WTC11 (cell line): ENCODE data around the gene CPNE5. TPM values are rescaled to one million over a fixed set of nuclear protein-coding genes. Genes with fewer than 3 reads are reported as not detected.

ENCODE experiments used
- ATAC-seq: fragments of 200-7000 bp; cut with Tn5 transposase; 2 replicates; pipeline ENCODE4 v1.10.0; 2021; ENCODE audit warnings: mild to moderate bottlenecking, moderate library complexity
- CTCF ChIA-PET: fragments of 300-600 bp; sonication (Branson Sonifier 250); formaldehyde crosslinking; loops from one replicate; lab custom pipeline; 2021; ENCODE audit warnings: antibody characterized with exemption; lab: Charles Lee
- POLR2A ChIA-PET: fragments of 350-600 bp; sonication (Branson Sonifier 250); formaldehyde crosslinking; loops from one replicate; lab custom pipeline; 2021; ENCODE audit warnings: antibody characterized with exemption; lab: Charles Lee
- DNase-seq: peaks from one replicate; pipeline ENCODE4 v3.0.0; 2021; ENCODE audit warnings: low spot score
- H3K27ac Mint-ChIP-seq: 2 replicates; pipeline ENCODE4 v1.8.0; 2021; ENCODE audit warnings: mixed read lengths
- H3K27me3 Mint-ChIP-seq: 2 replicates; pipeline ENCODE4 v1.8.0; 2021; ENCODE audit warnings: low read depth, mild to moderate bottlenecking, moderate library complexity, mixed read lengths
- H3K36me3 Mint-ChIP-seq: 2 replicates; pipeline ENCODE4 v1.8.0; 2021; ENCODE audit warnings: mixed read lengths
- H3K4me1 Mint-ChIP-seq: 2 replicates; pipeline ENCODE4 v1.8.0; 2022; ENCODE audit warnings: mixed read lengths
- H3K4me3 Mint-ChIP-seq: 2 replicates; pipeline ENCODE4 v1.8.0; 2021; ENCODE audit warnings: mild to moderate bottlenecking, moderate library complexity, mixed read lengths
- H3K9me3 Mint-ChIP-seq: 2 replicates; pipeline ENCODE4 v1.8.0; 2021; ENCODE audit warnings: mixed read lengths
- FOXK1 ChIP-seq: sonication (generic); formaldehyde crosslinking; IDR thresholded peaks from 2 replicates; pipeline ENCODE4 v1.8.0; 2022; ENCODE audit warnings: mild to moderate bottlenecking, moderate library complexity, missing genetic modification reagents
- GRHL2 ChIP-seq: fragments of 250-450 bp; sonication (Bioruptor Pico); IDR thresholded peaks from 2 replicates; pipeline ENCODE4 v1.8.0; 2022; ENCODE audit warnings: mild to moderate bottlenecking, moderate library complexity; ENCODE audit not compliant: insufficient replicate concordance, severe bottlenecking
- GTF2I ChIP-seq: fragments of 250-450 bp; sonication (Bioruptor Pico); conservative IDR thresholded peaks from 2 replicates; pipeline ENCODE4 v1.4.0; 2021; ENCODE audit warnings: mild to moderate bottlenecking
- RELA ChIP-seq: sonication (generic); formaldehyde crosslinking; IDR thresholded peaks from 2 replicates; pipeline ENCODE4 v1.8.1; 2022; ENCODE audit warnings: missing genetic modification reagents, mild to moderate bottlenecking, borderline replicate concordance
- SMAD3 ChIP-seq: sonication (generic); formaldehyde crosslinking; IDR thresholded peaks from 2 replicates; pipeline ENCODE4 v1.8.0; 2022; ENCODE audit warnings: missing genetic modification reagents, mild to moderate bottlenecking, borderline replicate concordance
- SP1 ChIP-seq: sonication (generic); formaldehyde crosslinking; conservative IDR thresholded peaks from 2 replicates; pipeline ENCODE4 v1.8.1; 2022; ENCODE audit warnings: missing genetic modification reagents
- TP53 ChIP-seq: sonication (generic); formaldehyde crosslinking; IDR thresholded peaks from 2 replicates; pipeline ENCODE4 v1.8.1; 2023; ENCODE audit warnings: mild to moderate bottlenecking, missing genetic modification reagents
- ZBTB21 ChIP-seq: sonication (generic); formaldehyde crosslinking; IDR thresholded peaks from 2 replicates; pipeline ENCODE4 v1.8.1; 2023; ENCODE audit warnings: mild to moderate bottlenecking, missing genetic modification reagents, borderline replicate concordance
- ZNF121 ChIP-seq: sonication (generic); formaldehyde crosslinking; IDR thresholded peaks from 2 replicates; pipeline ENCODE4 v1.8.0; 2023; ENCODE audit warnings: missing genetic modification reagents
- ZNF232 ChIP-seq: sonication (generic); formaldehyde crosslinking; IDR thresholded peaks from 2 replicates; pipeline ENCODE4 v1.8.0; 2022; ENCODE audit warnings: mild to moderate bottlenecking, missing genetic modification reagents
- ZNF263 ChIP-seq: sonication (generic); formaldehyde crosslinking; IDR thresholded peaks from 2 replicates; pipeline ENCODE4 v1.8.1; 2022; ENCODE audit warnings: low read depth, mild to moderate bottlenecking, moderate library complexity, missing genetic modification reagents
- ZNF396 ChIP-seq: fragments of 250-450 bp; sonication (Bioruptor Pico); IDR thresholded peaks from 2 replicates; pipeline ENCODE4 v1.8.0; 2021; ENCODE audit warnings: mild to moderate bottlenecking, moderate library complexity, borderline replicate concordance
- ZNF416 ChIP-seq: fragments of 250-450 bp; sonication (Bioruptor Pico); IDR thresholded peaks from 2 replicates; pipeline ENCODE4 v1.9.0; 2021; ENCODE audit warnings: mild to moderate bottlenecking, inconsistent platforms
- total RNA-seq: library from RNA; stranded (reverse); gene quantifications from 3 replicates; pipeline ENCODE4 v1.2.3, GENCODE V29; 2021
- TF ChIP-seq, protein P1 (sequence below): sonication (generic); formaldehyde crosslinking; IDR thresholded peaks from 2 replicates; pipeline ENCODE4 v1.8.1; 2022; ENCODE audit warnings: mild to moderate bottlenecking, moderate library complexity, missing genetic modification reagents
- TF ChIP-seq, protein P2 (sequence below): sonication (generic); formaldehyde crosslinking; IDR thresholded peaks from 2 replicates; pipeline ENCODE4 v1.8.0; 2022; ENCODE audit warnings: mild to moderate bottlenecking, missing genetic modification reagents
- TF ChIP-seq, protein P3 (sequence below): sonication (generic); formaldehyde crosslinking; IDR thresholded peaks from 2 replicates; pipeline ENCODE4 v1.8.0; 2023; ENCODE audit warnings: mild to moderate bottlenecking, missing genetic modification reagents
- TF ChIP-seq, protein P4 (sequence below): fragments of 250-450 bp; sonication (Bioruptor Pico); IDR thresholded peaks from 2 replicates; pipeline ENCODE4 v1.9.0; 2021; ENCODE audit warnings: mild to moderate bottlenecking
- TF ChIP-seq, protein P5 (sequence below): sonication (generic); formaldehyde crosslinking; IDR thresholded peaks from 2 replicates; pipeline ENCODE4 v1.8.1; 2023; ENCODE audit warnings: mild to moderate bottlenecking, missing genetic modification reagents

CPNE5 gene
- total RNA-seq, 1 experiment from 2014 or later = 0.44 TPM

DNA sequence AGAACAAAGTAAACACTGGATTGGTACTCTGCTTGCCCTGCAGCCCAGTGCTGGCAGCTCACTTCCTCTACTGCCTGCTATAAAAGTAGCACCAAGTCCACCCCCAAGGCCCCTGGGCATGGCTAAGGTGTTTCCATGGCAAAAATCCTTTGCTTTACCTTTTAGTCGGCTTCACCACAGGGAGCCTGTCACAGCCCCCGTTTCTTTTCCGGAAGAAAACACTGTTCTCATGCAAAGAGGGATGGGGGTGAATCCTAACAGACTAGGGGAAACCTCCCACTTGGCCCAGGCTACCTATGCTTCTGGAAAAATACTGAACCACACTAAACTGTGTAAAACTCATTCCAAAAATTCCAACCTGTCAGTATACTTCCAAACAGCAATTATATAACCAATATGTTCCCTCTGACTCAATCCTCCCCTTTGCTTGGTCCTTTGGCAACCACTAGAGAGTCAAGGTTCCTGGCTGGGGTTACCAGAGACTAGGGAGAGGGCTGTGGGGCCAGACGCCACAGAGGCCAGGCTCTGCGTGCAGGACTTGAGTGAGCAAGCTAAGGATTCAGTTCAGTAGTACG is 19.2 kb upstream of the CPNE5 start:
- CTCF ChIA-PET = interaction anchor here (0.6 to 1.5 kb wide), 5 partner anchors 16 to 93 kb away, joined by 3 to 5 read pairs (median 3); partner anchors contain the start of gene PPIL1
- ATAC-seq (peak; percentile 87), DNase-seq (peak; percentile 71)
- Mint-ChIP-seq H3K4me1 (peaks cover 27% of the 10 kb centered on the region), H3K27me3 (no peaks in the 10 kb centered on the region), H3K36me3 (peaks cover 75% of the 10 kb centered on the region), H3K9me3 (no peaks in the 10 kb centered on the region), H3K27ac (peak overlapping the region; percentile 95), H3K4me3 (no peak overlapping the region)
- POLR2A ChIA-PET = no interaction called here
- 0 out of 2 replicates have a peak, but pooled peaks have one; percentile 34 for TF ChIP-seq SMAD3 (CRISPR knock-in tag)
- peak; percentile 93 for TF ChIP-seq ZNF416 (CRISPR knock-in tag)
- TF ChIP-seq, protein P1, sequence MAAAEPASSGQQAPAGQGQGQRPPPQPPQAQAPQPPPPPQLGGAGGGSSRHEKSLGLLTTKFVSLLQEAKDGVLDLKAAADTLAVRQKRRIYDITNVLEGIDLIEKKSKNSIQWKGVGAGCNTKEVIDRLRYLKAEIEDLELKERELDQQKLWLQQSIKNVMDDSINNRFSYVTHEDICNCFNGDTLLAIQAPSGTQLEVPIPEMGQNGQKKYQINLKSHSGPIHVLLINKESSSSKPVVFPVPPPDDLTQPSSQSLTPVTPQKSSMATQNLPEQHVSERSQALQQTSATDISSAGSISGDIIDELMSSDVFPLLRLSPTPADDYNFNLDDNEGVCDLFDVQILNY (CRISPR knock-in tag) = no peak
- TF ChIP-seq FOXK1 = no peak

DNA sequence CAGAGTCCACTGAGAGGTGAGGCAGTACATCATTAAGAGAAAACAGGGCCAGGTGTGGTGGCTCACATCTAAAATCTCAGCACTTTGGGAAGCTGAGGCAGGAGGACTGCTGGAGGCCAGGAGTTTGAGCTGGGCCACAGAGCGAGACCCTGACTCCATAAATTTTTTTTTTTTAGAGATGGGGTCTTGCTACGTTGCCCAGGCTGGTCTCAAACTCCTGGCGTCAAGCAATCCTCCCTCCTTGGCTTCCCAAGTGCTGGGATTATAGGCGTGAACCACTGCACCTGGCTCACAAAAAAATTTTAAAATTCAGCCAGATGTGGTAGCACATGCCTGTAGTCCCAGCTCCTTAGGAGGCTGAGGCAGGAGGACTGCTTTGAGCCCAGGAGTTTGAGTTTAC is 18.1 kb upstream of the CPNE5 start:
- ChIA-PET POLR2A (no interaction called here), CTCF (interaction anchor here (1.1 kb wide), 2 partner anchors 8 to 17 kb away, joined by 3 read pairs; partner anchors contain the start of gene PPIL1)
- H3K4me3 Mint-ChIP-seq = no peak overlapping the region
- peaks cover 65% of the 10 kb centered on the region for H3K36me3 Mint-ChIP-seq
- no peaks in the 10 kb centered on the region for H3K9me3 Mint-ChIP-seq
- no peak for DNase-seq
- peaks cover 23% of the 10 kb centered on the region for H3K4me1 Mint-ChIP-seq
- TF ChIP-seq ZNF263 (CRISPR knock-in tag) (no peak), ZNF121 (CRISPR knock-in tag) (peak; percentile 62; the same call in 1 of the 2 replicates)
- ATAC-seq = no peak
- H3K27me3 Mint-ChIP-seq = no peaks in the 10 kb centered on the region
- no peak overlapping the region for H3K27ac Mint-ChIP-seq

DNA sequence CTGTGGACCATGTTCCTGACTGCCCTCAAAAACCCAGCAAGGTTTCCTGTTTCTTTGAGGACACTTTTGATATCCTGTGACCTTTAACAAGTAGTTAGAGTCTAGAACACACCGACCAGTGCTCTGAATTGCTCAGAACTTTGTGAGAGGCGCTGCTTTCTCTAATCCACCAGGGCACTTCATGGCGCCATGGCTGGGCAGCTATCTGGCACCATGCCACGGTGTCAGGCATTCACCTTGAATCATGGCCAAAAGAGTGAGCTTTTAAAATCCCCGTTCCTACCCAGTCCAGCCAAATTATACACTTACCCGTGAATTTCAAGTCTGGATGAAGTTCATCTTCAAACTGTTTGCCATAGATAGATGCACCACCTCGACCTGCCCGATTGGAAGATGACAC is 17.0 kb upstream of the CPNE5 start:
- DNase-seq = no peak
- TF ChIP-seq ZNF396 (CRISPR knock-in tag) (no peak), GRHL2 (no peak), ZBTB21 (CRISPR knock-in tag) (no peak), ZNF232 (CRISPR knock-in tag) (no peak), GTF2I (CRISPR knock-in tag) (no peak), TP53 (CRISPR knock-in tag) (no peak), ZNF263 (CRISPR knock-in tag) (no peak), SP1 (CRISPR knock-in tag) (no peak), RELA (CRISPR knock-in tag) (no peak)
- TF ChIP-seq, protein P2, sequence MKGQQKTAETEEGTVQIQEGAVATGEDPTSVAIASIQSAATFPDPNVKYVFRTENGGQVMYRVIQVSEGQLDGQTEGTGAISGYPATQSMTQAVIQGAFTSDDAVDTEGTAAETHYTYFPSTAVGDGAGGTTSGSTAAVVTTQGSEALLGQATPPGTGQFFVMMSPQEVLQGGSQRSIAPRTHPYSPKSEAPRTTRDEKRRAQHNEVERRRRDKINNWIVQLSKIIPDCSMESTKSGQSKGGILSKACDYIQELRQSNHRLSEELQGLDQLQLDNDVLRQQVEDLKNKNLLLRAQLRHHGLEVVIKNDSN (CRISPR knock-in tag) = no peak
- TF ChIP-seq, protein P3, sequence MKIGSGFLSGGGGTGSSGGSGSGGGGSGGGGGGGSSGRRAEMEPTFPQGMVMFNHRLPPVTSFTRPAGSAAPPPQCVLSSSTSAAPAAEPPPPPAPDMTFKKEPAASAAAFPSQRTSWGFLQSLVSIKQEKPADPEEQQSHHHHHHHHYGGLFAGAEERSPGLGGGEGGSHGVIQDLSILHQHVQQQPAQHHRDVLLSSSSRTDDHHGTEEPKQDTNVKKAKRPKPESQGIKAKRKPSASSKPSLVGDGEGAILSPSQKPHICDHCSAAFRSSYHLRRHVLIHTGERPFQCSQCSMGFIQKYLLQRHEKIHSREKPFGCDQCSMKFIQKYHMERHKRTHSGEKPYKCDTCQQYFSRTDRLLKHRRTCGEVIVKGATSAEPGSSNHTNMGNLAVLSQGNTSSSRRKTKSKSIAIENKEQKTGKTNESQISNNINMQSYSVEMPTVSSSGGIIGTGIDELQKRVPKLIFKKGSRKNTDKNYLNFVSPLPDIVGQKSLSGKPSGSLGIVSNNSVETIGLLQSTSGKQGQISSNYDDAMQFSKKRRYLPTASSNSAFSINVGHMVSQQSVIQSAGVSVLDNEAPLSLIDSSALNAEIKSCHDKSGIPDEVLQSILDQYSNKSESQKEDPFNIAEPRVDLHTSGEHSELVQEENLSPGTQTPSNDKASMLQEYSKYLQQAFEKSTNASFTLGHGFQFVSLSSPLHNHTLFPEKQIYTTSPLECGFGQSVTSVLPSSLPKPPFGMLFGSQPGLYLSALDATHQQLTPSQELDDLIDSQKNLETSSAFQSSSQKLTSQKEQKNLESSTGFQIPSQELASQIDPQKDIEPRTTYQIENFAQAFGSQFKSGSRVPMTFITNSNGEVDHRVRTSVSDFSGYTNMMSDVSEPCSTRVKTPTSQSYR = no peak
- TF ChIP-seq, protein P4, sequence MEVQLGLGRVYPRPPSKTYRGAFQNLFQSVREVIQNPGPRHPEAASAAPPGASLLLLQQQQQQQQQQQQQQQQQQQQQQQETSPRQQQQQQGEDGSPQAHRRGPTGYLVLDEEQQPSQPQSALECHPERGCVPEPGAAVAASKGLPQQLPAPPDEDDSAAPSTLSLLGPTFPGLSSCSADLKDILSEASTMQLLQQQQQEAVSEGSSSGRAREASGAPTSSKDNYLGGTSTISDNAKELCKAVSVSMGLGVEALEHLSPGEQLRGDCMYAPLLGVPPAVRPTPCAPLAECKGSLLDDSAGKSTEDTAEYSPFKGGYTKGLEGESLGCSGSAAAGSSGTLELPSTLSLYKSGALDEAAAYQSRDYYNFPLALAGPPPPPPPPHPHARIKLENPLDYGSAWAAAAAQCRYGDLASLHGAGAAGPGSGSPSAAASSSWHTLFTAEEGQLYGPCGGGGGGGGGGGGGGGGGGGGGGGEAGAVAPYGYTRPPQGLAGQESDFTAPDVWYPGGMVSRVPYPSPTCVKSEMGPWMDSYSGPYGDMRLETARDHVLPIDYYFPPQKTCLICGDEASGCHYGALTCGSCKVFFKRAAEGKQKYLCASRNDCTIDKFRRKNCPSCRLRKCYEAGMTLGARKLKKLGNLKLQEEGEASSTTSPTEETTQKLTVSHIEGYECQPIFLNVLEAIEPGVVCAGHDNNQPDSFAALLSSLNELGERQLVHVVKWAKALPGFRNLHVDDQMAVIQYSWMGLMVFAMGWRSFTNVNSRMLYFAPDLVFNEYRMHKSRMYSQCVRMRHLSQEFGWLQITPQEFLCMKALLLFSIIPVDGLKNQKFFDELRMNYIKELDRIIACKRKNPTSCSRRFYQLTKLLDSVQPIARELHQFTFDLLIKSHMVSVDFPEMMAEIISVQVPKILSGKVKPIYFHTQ (CRISPR knock-in tag) = no peak
- TF ChIP-seq, protein P5, sequence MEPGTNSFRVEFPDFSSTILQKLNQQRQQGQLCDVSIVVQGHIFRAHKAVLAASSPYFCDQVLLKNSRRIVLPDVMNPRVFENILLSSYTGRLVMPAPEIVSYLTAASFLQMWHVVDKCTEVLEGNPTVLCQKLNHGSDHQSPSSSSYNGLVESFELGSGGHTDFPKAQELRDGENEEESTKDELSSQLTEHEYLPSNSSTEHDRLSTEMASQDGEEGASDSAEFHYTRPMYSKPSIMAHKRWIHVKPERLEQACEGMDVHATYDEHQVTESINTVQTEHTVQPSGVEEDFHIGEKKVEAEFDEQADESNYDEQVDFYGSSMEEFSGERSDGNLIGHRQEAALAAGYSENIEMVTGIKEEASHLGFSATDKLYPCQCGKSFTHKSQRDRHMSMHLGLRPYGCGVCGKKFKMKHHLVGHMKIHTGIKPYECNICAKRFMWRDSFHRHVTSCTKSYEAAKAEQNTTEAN (CRISPR knock-in tag) = no peak
- Mint-ChIP-seq H3K4me3 (no peak overlapping the region), H3K36me3 (peaks cover 62% of the 10 kb centered on the region), H3K9me3 (no peaks in the 10 kb centered on the region), H3K27ac (peak overlapping the region; percentile 75), H3K27me3 (no peaks in the 10 kb centered on the region), H3K4me1 (peaks cover 24% of the 10 kb centered on the region)
- POLR2A ChIA-PET = no interaction called here
- no peak for ATAC-seq
- CTCF ChIA-PET = no interaction called here
